Adrenal gland (tissue), 12 donors: Measurements from ENCODE around the gene HMX3. TPM values are rescaled to one million over a fixed set of nuclear protein-coding genes. Genes with fewer than 3 reads are reported as not detected.

Source experiments
- DNase-seq, 7 donors: peaks; one replicate each; pipeline ENCODE4 v3.0.0-alpha.2; 2019 to 2020
- H3K27ac ChIP-seq, 5 donors: fragments of 200-600 bp; sonication (generic) in 4 of 5; 1 replicate in 3 of 5; 2 replicates in 2 of 5; pipeline versions ENCODE4 v1.5.1 to v1.8.0; 2016 to 2020; ENCODE audit warnings: mild to moderate bottlenecking in 1 of 5
- H3K27me3 ChIP-seq: fragments of 200-600 bp; 2 replicates; pipeline ENCODE4 v1.8.0; 2021
- H3K36me3 ChIP-seq, 2 donors: fragments of 200-600 bp; replicated peaks in 1 of 2; 1 replicate in 1 of 2; 2 replicates in 1 of 2; pipeline versions ENCODE4 v1.5.1 to v1.8.0; 2018 to 2022
- H3K4me1 ChIP-seq, 2 donors: fragments of 200-600 bp; replicated peaks in 1 of 2; 1 replicate in 1 of 2; 2 replicates in 1 of 2; pipeline versions ENCODE4 v1.5.1 to v1.8.0; 2018 to 2021
- H3K4me3 ChIP-seq, 4 donors: fragments of 200-600 bp; sonication (generic) in 3 of 4; one replicate each; pipeline ENCODE4 v1.5.1; 2016 to 2018
- H3K9me3 ChIP-seq, 3 donors: fragments of 200-600 bp; sonication (generic) in 1 of 3; replicated peaks in 1 of 3; 1 replicate in 2 of 3; 2 replicates in 1 of 3; pipeline versions ENCODE4 v1.5.1 to v1.8.0; 2016 to 2021
- POLR2A ChIP-seq, 2 donors: fragments of 450-650 bp; IDR thresholded peaks; one replicate each; pipeline ENCODE4 v1.6.1; 2017; ENCODE audit warnings: antibody characterized with exemption in 2 of 2, mild to moderate bottlenecking in 2 of 2, moderate library complexity in 1 of 2
- WGBS, 4 donors: extraction: QIAGEN DNeasy Blood & Tissue Kit in 2 of 4; methylation state at CpG; one replicate each; pipeline versions ENCODE4 v1.1.5 to v1.1.7; 2013 to 2017; 5-methylcytosine and 5-hydroxymethylcytosine counted together
- intact Hi-C, 2 donors: fragments of 100-400 bp; cut with DNase I; formaldehyde crosslinking; loops; one replicate each; pipeline versions ENCODE4 v1.14.1 to v1.15.0; 2022 to 2023
- polyA plus RNA-seq, 3 donors: library from polyadenylated mRNA; stranded (reverse); fragments of 200-250 nt in 2 of 3; fragments of 350-450 nt in 1 of 3; fragmentation: Illumina TruSeq in 1 of 3; extraction: RNeasy Lipid Tissue Mini Kit (QIAGEN cat#74804) in 1 of 3; gene quantifications; one replicate each; pipeline ENCODE4 v1.2.3, GENCODE V29; 2013 to 2014
- total RNA-seq, 9 donors: library from RNA; depleted of rRNA in 4 of 9; stranded (reverse); fragments of >200 nt in 4 of 9; fragments of 120-200 nt in 1 of 9; fragmentation: NEBNext Ultra II Directional in 1 of 9; extraction: Animal tissue kit (Norgen Biotek cat#: 25700) in 1 of 9; gene quantifications; one replicate each; pipeline versions ENCODE4 v1.1.0 to v1.2.4, GENCODE V29; 2013 to 2023
- TF ChIP-seq, protein P1 (sequence below), 6 experiments: fragments of 450-650 bp in 4 of 6; fragments of 200-600 bp in 2 of 6; sonication (generic) in 1 of 6; IDR thresholded peaks; 1 replicate in 5 of 6; 2 replicates in 1 of 6; pipeline versions ENCODE4 v1.5.1 to v1.8.0; 2016 to 2021; ENCODE audit warnings: antibody characterized with exemption in 6 of 6, mild to moderate bottlenecking in 2 of 6, moderate library complexity in 1 of 6
- donor health status: healthy with polysubstance abuse.
- donor health status: Bipolar disorder and iron deficiency.
- donor health status: DM: yes; HTN: yes; CAD: no.
- donor health status: DM: no; HTN: no; CAD: no.
- donor health status: DM: no; HTN: no; CAD: no.
- donor health status: DM: yes; HTN: yes; CAD: no.

The HMX3 gene
- total and polyA plus RNA-seq, 12 donors: 1.1 TPM; not detected in 11

DNA sequence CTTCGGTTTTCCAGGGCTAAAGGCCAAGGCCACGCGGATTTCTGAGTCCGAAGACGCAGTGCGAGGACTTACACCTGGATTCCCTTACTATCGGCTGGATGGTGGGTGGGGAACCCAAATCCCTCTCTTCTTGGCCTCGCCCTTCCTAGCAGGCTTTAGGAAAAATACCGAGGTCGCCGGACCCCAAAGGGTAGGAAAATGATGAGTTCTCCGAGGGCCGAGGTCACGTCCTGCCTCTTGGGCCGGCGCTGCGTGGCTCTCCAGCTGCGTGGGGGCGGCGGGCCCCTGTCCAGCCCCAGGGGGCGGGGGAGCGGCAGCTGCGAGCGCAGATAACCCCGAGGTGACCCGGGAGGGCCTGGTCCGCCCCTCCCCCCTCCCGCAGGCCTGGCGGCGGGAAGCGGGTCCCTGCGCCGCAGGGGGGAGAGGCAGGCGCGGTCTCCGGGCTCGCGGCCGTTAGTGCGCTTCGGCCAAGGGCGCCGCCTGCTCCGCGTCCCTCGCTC is 805 bp upstream of the HMX3 start:
- DNase-seq: no peak
- peak overlapping the region in 1 of 4 donors; percentile 51 for H3K4me3 ChIP-seq
- H3K9me3 ChIP-seq: no peaks in the 10 kb centered on the region
- H3K36me3 ChIP-seq: no peaks in the 10 kb centered on the region
- no peak overlapping the region for H3K27ac ChIP-seq
- peaks cover 96% of the 10 kb centered on the region for H3K27me3 ChIP-seq
- intact Hi-C loops: loop anchor here in 1 of 2 donors (5.0 to 10.0 kb wide), 2 partner anchors 240 to 422 kb away; no protein-coding TSS in a partner anchor
- H3K4me1 ChIP-seq: peaks cover 20 to 46% of the 10 kb centered on the region in 2 donors
- 0 to 5% (median 3%) methylated on average over 1 to 43 of the region's 46 CpGs for WGBS, 4 donors
- TF ChIP-seq, protein P1, sequence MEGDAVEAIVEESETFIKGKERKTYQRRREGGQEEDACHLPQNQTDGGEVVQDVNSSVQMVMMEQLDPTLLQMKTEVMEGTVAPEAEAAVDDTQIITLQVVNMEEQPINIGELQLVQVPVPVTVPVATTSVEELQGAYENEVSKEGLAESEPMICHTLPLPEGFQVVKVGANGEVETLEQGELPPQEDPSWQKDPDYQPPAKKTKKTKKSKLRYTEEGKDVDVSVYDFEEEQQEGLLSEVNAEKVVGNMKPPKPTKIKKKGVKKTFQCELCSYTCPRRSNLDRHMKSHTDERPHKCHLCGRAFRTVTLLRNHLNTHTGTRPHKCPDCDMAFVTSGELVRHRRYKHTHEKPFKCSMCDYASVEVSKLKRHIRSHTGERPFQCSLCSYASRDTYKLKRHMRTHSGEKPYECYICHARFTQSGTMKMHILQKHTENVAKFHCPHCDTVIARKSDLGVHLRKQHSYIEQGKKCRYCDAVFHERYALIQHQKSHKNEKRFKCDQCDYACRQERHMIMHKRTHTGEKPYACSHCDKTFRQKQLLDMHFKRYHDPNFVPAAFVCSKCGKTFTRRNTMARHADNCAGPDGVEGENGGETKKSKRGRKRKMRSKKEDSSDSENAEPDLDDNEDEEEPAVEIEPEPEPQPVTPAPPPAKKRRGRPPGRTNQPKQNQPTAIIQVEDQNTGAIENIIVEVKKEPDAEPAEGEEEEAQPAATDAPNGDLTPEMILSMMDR (IDR thresholded peaks at IDR 0.05): no peak
- no peak for TF ChIP-seq POLR2A (IDR thresholded peaks at IDR 0.05)

DNA sequence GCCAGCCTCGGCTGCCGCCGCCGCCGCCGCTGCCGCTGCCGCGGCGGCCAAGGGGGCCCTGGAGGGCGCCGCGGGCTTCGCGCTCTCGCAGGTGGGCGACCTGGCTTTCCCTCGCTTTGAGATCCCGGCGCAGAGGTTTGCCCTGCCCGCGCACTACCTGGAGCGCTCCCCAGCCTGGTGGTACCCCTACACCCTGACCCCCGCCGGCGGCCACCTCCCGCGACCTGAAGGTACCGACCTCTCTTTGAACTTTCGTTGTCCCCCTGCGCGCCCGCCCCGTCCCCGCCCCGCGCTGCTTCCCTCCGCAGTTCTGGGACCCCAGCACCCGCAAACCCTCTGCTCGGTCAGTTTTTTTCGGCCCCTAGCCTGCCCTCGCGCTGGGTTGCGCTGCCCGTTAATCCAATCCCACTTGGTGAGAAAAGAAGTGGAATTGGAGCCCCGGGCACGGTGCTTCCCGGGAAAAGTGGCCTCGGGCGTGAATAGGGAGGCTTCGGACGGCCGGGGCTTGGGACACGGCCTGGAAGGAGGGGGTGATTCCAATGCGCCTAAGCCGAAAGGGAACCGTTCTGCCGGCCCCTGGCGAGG is 543 bp downstream of the HMX3 start:
- WGBS, 4 donors: 2 to 5% (median 2%) methylated on average over 14 to 59 of the region's 59 CpGs
- Histone ChIP-seq H3K4me3 (peak overlapping the region in 1 of 4 donors; percentile 51), H3K27ac (no peak overlapping the region), H3K36me3 (no peaks in the 10 kb centered on the region), H3K27me3 (peaks cover 97% of the 10 kb centered on the region), H3K4me1 (peaks cover 20 to 46% of the 10 kb centered on the region in 2 donors), H3K9me3 (no peaks in the 10 kb centered on the region)
- DNase-seq: no peak
- TF ChIP-seq, protein P1 (IDR thresholded peaks at IDR 0.05): no peak
- TF ChIP-seq POLR2A (IDR thresholded peaks at IDR 0.05): no peak
- intact Hi-C loops: loop anchor here in 1 of 2 donors (10.0 kb wide), 1 partner anchor 238 kb away; no protein-coding TSS in a partner anchor

DNA sequence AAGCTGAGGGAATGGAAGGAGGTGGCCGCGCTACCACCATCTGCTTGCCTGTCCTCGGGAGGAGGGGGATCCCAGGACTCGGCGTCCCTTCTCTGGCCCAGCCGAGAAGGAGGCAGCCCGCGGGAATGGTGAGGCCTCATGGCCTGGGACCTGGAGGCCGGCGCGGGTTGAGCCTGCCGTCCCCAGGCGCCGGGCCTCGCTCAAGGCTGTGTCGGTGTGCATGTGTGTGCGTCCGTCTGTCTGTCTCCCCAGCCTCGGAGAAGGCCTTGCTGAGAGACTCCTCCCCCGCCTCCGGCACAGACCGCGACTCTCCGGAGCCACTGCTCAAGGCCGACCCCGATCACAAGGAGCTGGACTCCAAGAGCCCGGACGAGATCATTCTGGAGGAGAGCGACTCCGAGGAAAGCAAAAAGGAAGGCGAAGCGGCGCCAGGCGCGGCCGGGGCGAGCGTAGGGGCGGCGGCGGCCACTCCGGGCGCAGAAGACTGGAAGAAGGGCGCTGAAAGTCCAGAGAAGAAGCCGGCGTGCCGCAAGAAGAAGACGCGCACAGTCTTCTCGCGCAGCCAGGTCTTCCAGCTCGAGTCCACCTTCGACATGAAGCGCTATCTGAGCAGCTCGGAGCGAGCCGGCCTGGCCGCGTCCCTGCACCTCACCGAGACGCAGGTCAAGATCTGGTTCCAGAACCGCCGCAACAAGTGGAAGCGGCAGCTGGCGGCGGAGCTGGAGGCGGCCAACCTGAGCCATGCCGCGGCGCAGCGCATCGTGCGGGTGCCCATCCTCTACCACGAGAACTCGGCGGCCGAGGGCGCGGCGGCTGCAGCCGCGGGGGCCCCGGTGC is 1.3 kb downstream of the HMX3 start:
- no peak for DNase-seq
- H3K27ac ChIP-seq: no peak overlapping the region
- H3K36me3 ChIP-seq: no peaks in the 10 kb centered on the region
- H3K27me3 ChIP-seq: peaks cover 99% of the 10 kb centered on the region
- WGBS, 4 donors: 2 to 4% (median 2%) methylated on average over 20 to 83 of the region's 83 CpGs
- TF ChIP-seq, protein P1 (IDR thresholded peaks at IDR 0.05): no peak
- no peak for TF ChIP-seq POLR2A (IDR thresholded peaks at IDR 0.05)
- H3K4me1 ChIP-seq: peaks cover 20 to 46% of the 10 kb centered on the region in 2 donors
- H3K4me3 ChIP-seq: peak overlapping the region in 1 of 4 donors; percentile 51
- intact Hi-C loops: loop anchor here in 1 of 2 donors (10.0 kb wide), 1 partner anchor 238 kb away; no protein-coding TSS in a partner anchor
- no peaks in the 10 kb centered on the region for H3K9me3 ChIP-seq

DNA sequence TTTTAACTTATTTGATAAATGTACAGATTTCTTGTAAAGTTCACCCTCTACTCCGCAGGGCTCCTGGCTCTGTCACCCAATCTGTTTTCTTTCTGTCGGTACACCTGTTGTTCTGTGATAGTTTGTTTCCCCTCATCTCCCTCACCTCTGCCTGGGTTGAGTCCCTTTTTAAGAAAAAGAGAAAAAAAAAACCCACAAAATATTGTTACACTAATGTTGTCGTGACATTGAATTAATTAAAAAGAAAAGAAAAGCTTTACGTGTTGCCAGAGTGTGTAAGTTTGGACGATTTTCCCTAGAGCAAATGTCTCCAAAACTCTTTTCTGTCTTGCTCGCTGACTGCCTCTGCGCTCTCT is 3.4 kb downstream of the HMX3 start:
- no peak overlapping the region for H3K4me3 ChIP-seq
- no peak overlapping the region for H3K27ac ChIP-seq
- peaks cover 16 to 39% of the 10 kb centered on the region in 2 donors for H3K4me1 ChIP-seq
- no peaks in the 10 kb centered on the region for H3K36me3 ChIP-seq
- intact Hi-C loops: loop anchor here in 1 of 2 donors (10.0 kb wide), 1 partner anchor 236 kb away; no protein-coding TSS in a partner anchor
- peaks cover 98% of the 10 kb centered on the region for H3K27me3 ChIP-seq
- H3K9me3 ChIP-seq: no peaks in the 10 kb centered on the region
- no peak for DNase-seq
- 14 to 24% (median 16%) methylated on average over 7 of the region's 7 CpGs for WGBS, 4 donors
- TF ChIP-seq, protein P1 (IDR thresholded peaks at IDR 0.05): no peak
- no peak for TF ChIP-seq POLR2A (IDR thresholded peaks at IDR 0.05)
